Measurements from ENCODE around the gene FPR1.

The FPR1 gene

GRCh38 chr19:51703575-51704515, 47.8 kb downstream of the FPR1 start:
- DNase-seq: peak; percentile 92

- no peak for DNase-seq
Measured at GRCh38 chr19:51702825-51703574, 48.7 kb downstream of the FPR1 start.

GRCh38 chr19:51702103-51702824, 49.4 kb downstream of the FPR1 start:
- peak; percentile 12 for DNase-seq

- no peak for DNase-seq
Measured at GRCh38 chr19:51701468-51702100, 50.1 kb downstream of the FPR1 start.

- no peak for DNase-seq
Measured at GRCh38 chr19:51699170-51699569, 52.5 kb downstream of the FPR1 start.

GRCh38 chr19:51698296-51698695, 53.4 kb downstream of the FPR1 start:
- no peak for DNase-seq

GRCh38 chr19:51697169-51697776, 54.4 kb downstream of the FPR1 start:
- no peak for DNase-seq

- no peak for DNase-seq
Measured at GRCh38 chr19:51696606-51697005, 55.1 kb downstream of the FPR1 start.
